HG02588 (cell line): Measurements from ENCODE around the gene APPL2.
"Not testable (repeated sequence)": the region's sequence is repeated elsewhere in the genome, so short reads cannot be mapped to it uniquely, and the experiment has no call there.

Source experiments
- ATAC-seq: cut with Tn5 transposase; IDR thresholded peaks from one replicate; pipeline ENCODE4 v1.9.1; 2021; ENCODE audit warnings: mild to moderate bottlenecking, moderate library complexity; ENCODE audit not compliant: unreplicated experiment

APPL2 gene

GRCh38 chr12:105198961-105199360 lies 37.0 kb downstream of the APPL2 start:
- no peak for ATAC-seq

GRCh38 chr12:105196090-105196489 lies 39.9 kb downstream of the APPL2 start:
- ATAC-seq: no peak

GRCh38 chr12:105194947-105195346 lies 41.0 kb downstream of the APPL2 start:
- ATAC-seq: no peak

GRCh38 chr12:105192624-105193225 lies 43.2 kb downstream of the APPL2 start:
- ATAC-seq: no peak

- ATAC-seq: no peak
Measured at GRCh38 chr12:105190530-105190929, 45.4 kb downstream of the APPL2 start.

GRCh38 chr12:105189293-105189692 lies 46.7 kb downstream of the APPL2 start:
- no peak for ATAC-seq

- not testable (repeated sequence) for ATAC-seq
Measured at GRCh38 chr12:105183976-105184375, 52.0 kb downstream of the APPL2 start.

- ATAC-seq: not testable (repeated sequence)
Measured at GRCh38 chr12:105183406-105183805, 52.6 kb downstream of the APPL2 start.

- not testable (repeated sequence) for ATAC-seq
Measured at GRCh38 chr12:105179114-105179513, 56.9 kb downstream of the APPL2 start.

- no peak for ATAC-seq
Measured at GRCh38 chr12:105177208-105177607, 58.8 kb downstream of the APPL2 start.

GRCh38 chr12:105175397-105175990 lies 60.5 kb downstream of the APPL2 start:
- ATAC-seq: no peak

GRCh38 chr12:105171691-105172436 lies 64.1 kb downstream of the APPL2 start:
- no peak for ATAC-seq

- ATAC-seq: no peak
Measured at GRCh38 chr12:105170139-105170538, 65.8 kb downstream of the APPL2 start.

GRCh38 chr12:105168006-105168405 lies 68.0 kb downstream of the APPL2 start:
- no peak for ATAC-seq

GRCh38 chr12:105167346-105167745 lies 68.6 kb downstream of the APPL2 start:
- no peak for ATAC-seq

- no peak for ATAC-seq
Measured at GRCh38 chr12:105166736-105167135, 69.2 kb downstream of the APPL2 start.

GRCh38 chr12:105164068-105164467 lies 71.9 kb downstream of the APPL2 start:
- ATAC-seq: no peak

- no peak for ATAC-seq
Measured at GRCh38 chr12:105162174-105162573, 73.8 kb downstream of the APPL2 start.

- ATAC-seq: no peak
Measured at GRCh38 chr12:105158876-105159275, 77.1 kb downstream of the APPL2 start.

- ATAC-seq: no peak
Measured at GRCh38 chr12:105157606-105158005, 78.4 kb downstream of the APPL2 start.

- ATAC-seq: no peak
Measured at GRCh38 chr12:105156260-105156659, 79.7 kb downstream of the APPL2 start.

GRCh38 chr12:105142259-105142658 lies 93.7 kb downstream of the APPL2 start:
- no peak for ATAC-seq
